ENCODE data around the gene KCNK5. TPM values are rescaled to one million over a fixed set of nuclear protein-coding genes. Genes with fewer than 3 reads are reported as not detected.

Gene KCNK5
- total and polyA plus RNA-seq, 11 donors, result 0.08 to 2.1 (median 0.27) TPM

DNA sequence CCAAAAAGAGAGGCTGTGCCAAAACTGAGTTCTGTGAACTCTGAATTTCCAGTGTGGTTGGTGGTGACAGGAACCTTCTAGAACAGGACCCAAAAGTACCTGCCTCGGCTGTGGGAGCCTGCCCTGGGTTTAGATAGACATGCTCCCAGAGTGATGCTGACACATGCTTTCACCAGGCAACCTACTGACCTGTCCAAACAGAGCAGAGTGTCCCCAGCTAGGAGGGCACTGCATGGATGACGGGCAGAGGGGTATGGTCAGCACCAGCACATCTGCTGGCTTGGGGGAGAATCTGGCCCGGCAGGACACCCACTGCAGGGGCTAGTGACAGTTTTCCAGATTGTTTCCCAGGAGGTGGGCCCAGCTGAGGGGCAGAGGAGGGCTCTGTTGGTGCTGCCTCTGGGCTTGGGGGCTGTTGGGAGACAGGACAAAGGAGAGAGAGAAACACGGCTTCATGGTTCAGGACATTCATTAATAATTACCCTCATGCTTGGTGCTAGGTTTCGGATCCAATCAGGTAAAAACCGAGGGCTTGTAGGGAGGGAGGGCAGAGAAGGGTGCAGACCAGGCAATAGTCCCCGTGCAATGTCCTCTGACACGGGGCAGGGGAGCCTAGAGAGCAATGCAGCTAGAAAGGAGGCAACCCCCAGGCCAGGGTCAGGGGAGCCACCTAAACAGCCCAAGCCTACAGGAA is 15.0 kb downstream of the KCNK5 start:
- 67 to 80% (median 71%) methylated on average over 7 to 8 of the region's 8 CpGs for WGBS, 4 donors
- H3K27ac ChIP-seq, result no peak overlapping the region
- H3K9me3 ChIP-seq, result no peaks in the 10 kb centered on the region
- peaks cover 0 to 3% (median 0%) of the 10 kb centered on the region in 12 donors for H3K4me1 ChIP-seq
- DNase-seq, result peak in 1 of 5 donors; percentile 20
- no peak overlapping the region for H3K4me3 ChIP-seq
- H3K36me3 ChIP-seq, result no peaks in the 10 kb centered on the region
- ATAC-seq, result no peak
- intact Hi-C loops (cut with DNase I), result no loop called here
- peaks cover 0 to 14% (median 0%) of the 10 kb centered on the region in 9 donors for H3K27me3 ChIP-seq
- no peak for TF ChIP-seq POLR2A (IDR thresholded peaks at IDR 0.05)
- TF ChIP-seq, protein P1, sequence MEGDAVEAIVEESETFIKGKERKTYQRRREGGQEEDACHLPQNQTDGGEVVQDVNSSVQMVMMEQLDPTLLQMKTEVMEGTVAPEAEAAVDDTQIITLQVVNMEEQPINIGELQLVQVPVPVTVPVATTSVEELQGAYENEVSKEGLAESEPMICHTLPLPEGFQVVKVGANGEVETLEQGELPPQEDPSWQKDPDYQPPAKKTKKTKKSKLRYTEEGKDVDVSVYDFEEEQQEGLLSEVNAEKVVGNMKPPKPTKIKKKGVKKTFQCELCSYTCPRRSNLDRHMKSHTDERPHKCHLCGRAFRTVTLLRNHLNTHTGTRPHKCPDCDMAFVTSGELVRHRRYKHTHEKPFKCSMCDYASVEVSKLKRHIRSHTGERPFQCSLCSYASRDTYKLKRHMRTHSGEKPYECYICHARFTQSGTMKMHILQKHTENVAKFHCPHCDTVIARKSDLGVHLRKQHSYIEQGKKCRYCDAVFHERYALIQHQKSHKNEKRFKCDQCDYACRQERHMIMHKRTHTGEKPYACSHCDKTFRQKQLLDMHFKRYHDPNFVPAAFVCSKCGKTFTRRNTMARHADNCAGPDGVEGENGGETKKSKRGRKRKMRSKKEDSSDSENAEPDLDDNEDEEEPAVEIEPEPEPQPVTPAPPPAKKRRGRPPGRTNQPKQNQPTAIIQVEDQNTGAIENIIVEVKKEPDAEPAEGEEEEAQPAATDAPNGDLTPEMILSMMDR (IDR thresholded peaks at IDR 0.05), result no peak

DNA sequence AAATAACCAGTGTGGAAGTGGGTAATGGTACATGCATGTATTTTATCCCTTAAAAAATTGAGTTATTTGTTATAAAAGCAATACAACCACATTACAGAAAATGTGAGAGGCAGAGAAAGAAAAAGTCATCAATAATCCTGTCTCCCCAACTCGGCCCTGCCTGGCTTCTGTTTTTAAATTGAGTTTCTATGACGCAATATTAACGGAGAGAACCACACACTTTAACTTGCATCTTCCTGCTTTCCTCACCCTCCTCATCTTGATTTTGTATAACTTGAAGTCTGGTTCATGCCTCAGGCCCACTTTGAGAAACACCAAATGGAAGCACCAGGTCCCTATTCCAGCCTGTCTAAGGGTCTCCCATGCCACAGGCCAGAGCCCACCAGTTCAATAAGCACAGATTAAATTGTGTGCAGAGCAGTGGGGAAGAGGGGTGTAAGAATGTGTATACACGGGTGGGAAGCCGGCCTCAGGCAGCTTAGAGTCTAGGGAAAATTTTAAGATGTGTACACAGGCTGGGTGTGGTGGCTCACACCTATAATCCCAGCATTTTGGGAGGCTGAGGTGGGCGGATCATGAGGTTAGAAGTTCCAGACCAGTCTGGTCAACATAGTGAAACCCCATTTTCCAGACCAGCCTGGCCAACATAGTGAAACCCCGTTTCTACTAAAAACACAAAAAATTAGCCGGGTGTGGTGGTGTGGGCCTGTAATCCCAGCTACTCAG is 15.9 kb downstream of the KCNK5 start:
- H3K4me3 ChIP-seq, result no peak overlapping the region
- peaks cover 0 to 3% (median 0%) of the 10 kb centered on the region in 12 donors for H3K4me1 ChIP-seq
- intact Hi-C loops (cut with DNase I), result no loop called here
- DNase-seq (peak in 1 of 5 donors; percentile 7), ATAC-seq (no peak)
- no peaks in the 10 kb centered on the region for H3K36me3 ChIP-seq
- WGBS, 4 donors, result 82 to 92% (median 90%) methylated on average over 8 of the region's 8 CpGs
- no peaks in the 10 kb centered on the region for H3K9me3 ChIP-seq
- no peak overlapping the region for H3K27ac ChIP-seq
- TF ChIP-seq POLR2A (IDR thresholded peaks at IDR 0.05), result no peak
- TF ChIP-seq, protein P1 (IDR thresholded peaks at IDR 0.05), result no peak
- H3K27me3 ChIP-seq, result peaks cover 0 to 14% (median 0%) of the 10 kb centered on the region in 9 donors

DNA sequence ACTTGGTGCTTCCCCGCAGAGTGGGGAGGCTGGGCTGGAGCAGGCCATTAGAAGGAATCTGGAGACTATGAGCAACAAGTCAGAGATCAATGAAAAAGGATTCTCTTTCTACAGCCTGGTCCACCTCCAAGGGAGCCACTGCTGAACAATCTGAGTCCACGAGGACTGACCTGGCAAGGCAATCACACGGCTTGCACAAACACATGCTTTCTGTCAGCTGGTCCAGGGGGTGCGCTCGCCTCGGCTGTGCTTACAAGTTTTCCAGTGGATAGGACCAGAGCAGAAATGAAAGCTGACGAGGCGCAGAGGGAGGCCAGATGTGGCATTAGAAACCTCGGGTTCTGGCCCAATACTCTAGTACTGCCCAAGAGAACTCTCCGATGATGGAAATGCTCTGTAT is 18.1 kb downstream of the KCNK5 start:
- Histone ChIP-seq H3K4me3 (no peak overlapping the region), H3K9me3 (no peaks in the 10 kb centered on the region), H3K27me3 (peaks cover 0 to 14% (median 0%) of the 10 kb centered on the region in 9 donors), H3K27ac (no peak overlapping the region), H3K4me1 (peaks cover 0 to 3% (median 0%) of the 10 kb centered on the region in 12 donors), H3K36me3 (no peaks in the 10 kb centered on the region)
- DNase-seq, result peak in 1 of 5 donors; percentile 44
- TF ChIP-seq POLR2A (IDR thresholded peaks at IDR 0.05), result no peak
- TF ChIP-seq, protein P1 (IDR thresholded peaks at IDR 0.05), result no peak
- ATAC-seq, result no peak
- WGBS, 4 donors, result 75 to 86% (median 82%) methylated on average over 10 of the region's 10 CpGs
- intact Hi-C loops (cut with DNase I), result no loop called here

DNA sequence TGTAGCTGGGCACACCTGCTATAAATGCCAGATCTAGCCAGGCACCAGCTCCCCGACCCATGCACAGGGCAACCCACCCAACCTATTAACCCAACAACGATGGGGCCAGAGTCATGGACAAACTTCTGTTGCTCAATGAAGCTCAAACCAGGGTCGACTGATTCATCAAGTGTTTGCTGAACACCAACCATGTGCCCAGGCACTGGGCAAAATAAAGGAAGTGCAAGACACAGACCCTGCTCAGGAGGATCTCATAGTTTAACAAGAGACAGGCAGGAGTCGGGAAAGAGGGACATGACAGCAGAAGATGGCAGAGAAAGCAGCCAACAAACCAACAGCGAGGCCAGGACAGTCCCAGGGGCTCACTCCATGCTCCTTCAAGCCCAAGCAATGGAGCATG is 18.8 kb downstream of the KCNK5 start:
- no peak for TF ChIP-seq POLR2A (IDR thresholded peaks at IDR 0.05)
- TF ChIP-seq, protein P1 (IDR thresholded peaks at IDR 0.05), result no peak
- H3K4me3 ChIP-seq, result no peak overlapping the region
- H3K27me3 ChIP-seq, result peaks cover 0 to 14% (median 0%) of the 10 kb centered on the region in 9 donors
- ATAC-seq (no peak), DNase-seq (peak in 1 of 5 donors; percentile 7)
- WGBS, 4 donors, result 79 to 83% (median 81%) methylated on average over 4 to 5 of the region's 5 CpGs
- no peaks in the 10 kb centered on the region for H3K36me3 ChIP-seq
- intact Hi-C loops (cut with DNase I), result no loop called here
- peaks cover 0 to 3% (median 0%) of the 10 kb centered on the region in 12 donors for H3K4me1 ChIP-seq
- H3K27ac ChIP-seq, result no peak overlapping the region
- H3K9me3 ChIP-seq, result no peaks in the 10 kb centered on the region
